ENCODE data around the gene SEMA6D.

SEMA6D gene

DNA sequence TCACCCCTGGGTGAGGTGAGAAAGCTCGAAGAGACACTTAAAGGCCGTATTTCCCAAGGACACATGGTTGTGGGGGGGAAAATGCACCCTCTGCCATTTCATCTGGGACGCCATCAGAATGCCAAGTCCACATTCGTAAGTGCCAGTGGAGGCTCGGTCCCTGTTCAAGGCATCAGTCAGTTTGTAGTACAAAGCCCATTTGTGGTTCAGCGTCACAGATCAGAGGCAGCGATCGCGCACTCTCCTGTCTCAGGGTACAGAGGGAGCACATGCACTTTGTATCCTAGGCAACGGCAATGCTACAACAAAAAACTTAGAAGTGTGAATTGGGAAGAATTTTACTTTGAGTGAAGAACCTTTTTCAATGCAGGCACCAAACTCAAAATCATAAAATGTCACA, 27.2 kb downstream of the SEMA6D start:
- DNase-seq, result no peak

DNA sequence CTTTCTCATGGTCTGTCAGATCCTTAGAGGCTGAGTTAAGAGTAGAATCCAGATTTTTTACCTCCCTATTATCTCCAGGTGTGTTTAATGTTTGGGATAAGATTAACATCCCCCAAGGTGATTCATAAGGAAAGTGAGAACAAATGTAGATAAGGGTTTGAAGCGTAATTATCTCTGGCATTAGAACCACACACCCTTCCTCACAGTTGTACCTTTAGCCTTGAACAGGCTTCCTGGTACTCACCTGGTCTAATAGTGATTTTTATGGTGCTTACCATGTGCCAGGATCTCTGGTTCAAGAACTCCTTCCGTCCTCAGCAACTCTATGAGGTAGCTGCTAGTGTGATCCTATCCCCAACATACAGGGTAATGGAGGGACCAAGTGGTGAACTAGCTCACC, 27.7 kb downstream of the SEMA6D start:
- DNase-seq, result no peak

GRCh38 chr15:47746516-47746915, 29.2 kb downstream of the SEMA6D start:
- DNase-seq, result no peak

- DNase-seq, result no peak
Measured at GRCh38 chr15:47750030-47750739, 32.9 kb downstream of the SEMA6D start.

DNA sequence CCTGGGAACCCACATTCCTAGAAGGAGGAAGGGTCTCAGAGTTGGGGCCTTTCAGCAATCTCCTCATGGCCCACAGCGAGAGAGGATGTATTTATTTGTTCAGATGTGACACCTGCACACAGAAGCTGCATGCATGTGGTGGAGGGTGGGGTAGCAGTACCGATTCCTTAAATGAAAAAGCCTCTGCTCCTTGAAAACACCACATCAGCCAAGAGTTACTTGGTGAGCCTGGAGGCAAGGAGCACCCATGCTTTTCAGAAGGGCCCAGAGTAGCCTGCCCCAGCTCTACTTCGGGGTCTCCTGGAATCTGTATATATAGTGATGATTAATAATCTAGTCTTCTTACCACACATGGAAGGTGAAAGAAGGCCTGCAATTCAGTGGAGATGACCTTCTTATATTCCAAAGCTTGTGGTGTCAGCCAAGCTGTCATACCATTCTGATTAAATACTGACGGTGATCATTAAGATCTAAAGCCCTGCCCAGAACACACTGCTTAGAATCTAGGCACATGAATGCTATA, 33.5 kb downstream of the SEMA6D start:
- DNase-seq, result no peak

GRCh38 chr15:47753591-47753990, 36.3 kb downstream of the SEMA6D start:
- DNase-seq, result no peak

DNA sequence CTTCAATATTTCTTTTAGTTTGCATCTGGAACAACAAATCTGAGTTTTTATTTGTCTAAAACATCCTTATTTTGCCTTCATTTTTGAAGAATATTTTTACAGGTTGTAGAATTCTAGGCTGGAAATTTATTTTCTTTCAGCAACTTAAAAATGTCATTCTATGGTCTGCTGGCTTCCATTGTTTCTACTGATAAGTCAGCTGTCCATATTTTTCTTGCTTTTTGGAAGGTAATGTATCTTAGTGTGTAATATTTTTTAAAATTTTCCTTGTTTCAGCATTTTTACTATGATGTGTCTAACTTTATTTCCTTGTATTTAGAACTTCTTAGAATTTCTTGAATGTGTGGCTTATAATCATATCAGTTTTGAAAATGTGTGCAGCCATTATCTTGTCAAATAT, 37.0 kb downstream of the SEMA6D start:
- DNase-seq, result no peak

DNA sequence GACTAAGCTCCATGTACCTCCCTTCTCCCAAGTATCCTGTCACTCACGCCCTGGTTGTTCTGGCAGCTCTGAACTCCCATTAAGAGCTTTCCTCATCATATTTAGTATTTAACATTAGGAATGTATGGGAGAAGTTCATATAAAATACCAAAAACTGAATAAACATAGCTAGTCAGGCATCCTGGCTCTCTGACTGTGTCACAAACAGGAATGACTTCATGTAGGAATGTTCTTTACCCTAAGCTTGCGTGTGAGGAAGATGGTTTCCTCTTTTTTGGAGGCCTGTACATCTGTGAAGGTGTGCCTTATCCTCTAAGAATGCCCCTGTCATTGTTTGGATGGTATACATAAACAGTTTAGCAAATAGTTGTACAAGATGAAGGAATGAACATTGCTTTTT, 38.6 kb downstream of the SEMA6D start:
- no peak for DNase-seq

DNA sequence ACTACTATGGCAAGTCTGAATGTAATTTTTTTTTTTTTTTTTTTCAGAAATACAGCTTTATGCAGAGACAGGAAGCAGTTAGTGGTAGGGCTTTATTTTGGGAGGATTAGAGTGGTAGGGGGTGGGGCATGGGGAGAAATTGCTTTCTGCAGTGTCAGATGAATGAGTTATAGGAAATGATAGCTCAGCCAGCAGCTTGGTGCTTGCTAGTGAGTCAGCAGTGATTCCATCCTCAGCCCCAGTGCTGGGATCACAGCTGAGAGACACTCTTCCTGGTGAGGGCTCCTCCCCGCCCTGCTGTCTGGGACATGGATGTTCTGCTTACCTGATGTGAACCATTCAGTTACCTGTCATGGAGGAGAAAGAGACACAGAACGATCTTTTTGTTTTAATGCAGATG, 39.6 kb downstream of the SEMA6D start:
- no peak for DNase-seq

DNA sequence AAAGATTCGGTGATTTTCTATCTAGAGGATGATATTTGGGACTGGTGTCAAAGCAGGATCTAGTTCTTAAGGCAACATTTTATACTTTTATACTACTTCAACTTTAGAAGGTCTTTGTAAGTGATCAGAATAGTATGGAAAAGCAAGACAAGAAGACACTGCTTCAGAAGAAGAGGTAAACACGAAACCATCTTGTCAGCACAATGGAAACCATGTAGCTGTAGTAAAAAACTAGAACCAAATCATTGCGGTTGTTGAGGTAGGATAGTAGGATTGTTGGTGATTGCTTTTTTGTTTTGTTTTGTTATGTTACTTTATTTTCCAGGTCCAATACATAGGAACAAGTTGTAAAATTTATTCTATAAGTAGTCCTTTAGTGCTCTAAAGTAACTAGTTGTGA, 40.0 kb downstream of the SEMA6D start:
- no peak for DNase-seq

GRCh38 chr15:47762621-47763020, 45.3 kb downstream of the SEMA6D start:
- DNase-seq, result no peak

GRCh38 chr15:47764666-47765065, 47.4 kb downstream of the SEMA6D start:
- no peak for DNase-seq

DNA sequence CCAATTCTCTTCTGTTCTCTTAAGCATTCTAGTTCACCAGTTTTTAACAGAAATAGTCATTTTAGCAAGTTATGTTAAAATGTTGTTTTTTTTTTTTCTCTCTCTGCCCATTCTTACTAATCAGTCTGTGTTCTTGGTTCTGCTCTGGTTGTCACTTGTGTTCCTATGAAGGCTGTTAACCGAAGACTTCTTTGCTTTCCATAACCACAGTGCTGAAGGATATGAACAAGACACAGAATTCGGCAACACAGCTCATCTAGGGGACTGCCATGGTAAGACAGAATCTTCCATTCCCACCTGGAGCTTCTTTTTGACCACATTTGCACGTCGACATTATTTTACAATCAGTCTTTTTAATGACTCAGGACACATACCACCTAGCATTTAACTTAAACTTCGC, 49.1 kb downstream of the SEMA6D start:
- no peak for DNase-seq

DNA sequence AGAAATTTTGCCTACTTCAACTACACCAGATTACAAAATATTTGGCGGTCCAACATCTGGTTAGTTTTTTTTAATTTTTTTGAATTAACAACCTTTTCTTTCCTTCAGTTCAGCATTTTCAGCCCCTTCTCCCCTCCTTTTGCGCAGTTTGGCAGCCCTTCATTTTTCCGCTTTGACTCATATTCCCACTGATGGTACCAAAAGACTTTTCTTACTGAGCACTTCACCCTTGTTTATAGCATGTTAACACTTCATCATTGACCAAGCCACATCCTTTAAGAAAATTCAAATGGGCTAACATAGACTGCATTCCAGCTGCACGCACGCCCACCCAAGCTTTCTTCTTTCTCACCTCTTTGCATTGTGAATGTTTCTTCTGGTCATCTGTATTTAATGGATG, 49.7 kb downstream of the SEMA6D start:
- DNase-seq, result no peak

- no peak for DNase-seq
Measured at GRCh38 chr15:47768735-47769134, 51.4 kb downstream of the SEMA6D start.

GRCh38 chr15:47769166-47769565, 51.9 kb downstream of the SEMA6D start:
- no peak for DNase-seq

DNA sequence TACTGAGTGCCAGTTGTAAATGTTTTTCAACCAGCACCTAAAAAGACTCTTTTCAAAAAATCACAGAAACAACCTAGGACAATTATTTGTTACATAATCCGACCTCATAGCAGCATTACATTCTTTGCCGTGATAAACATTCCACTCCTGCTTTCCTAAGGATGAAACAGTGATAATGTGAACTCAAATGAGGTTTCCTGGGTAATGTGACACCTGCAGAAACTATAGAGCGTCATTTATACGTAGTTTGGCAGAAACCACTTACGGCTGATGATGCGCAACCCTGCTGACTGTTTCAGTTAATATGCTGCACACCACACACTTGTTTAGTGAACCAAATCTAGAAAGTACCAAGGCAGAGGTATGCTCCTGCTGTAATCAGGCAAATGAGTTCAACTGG, 55.8 kb downstream of the SEMA6D start:
- no peak for DNase-seq

GRCh38 chr15:47778263-47778770, 61.0 kb downstream of the SEMA6D start:
- DNase-seq, result no peak

DNA sequence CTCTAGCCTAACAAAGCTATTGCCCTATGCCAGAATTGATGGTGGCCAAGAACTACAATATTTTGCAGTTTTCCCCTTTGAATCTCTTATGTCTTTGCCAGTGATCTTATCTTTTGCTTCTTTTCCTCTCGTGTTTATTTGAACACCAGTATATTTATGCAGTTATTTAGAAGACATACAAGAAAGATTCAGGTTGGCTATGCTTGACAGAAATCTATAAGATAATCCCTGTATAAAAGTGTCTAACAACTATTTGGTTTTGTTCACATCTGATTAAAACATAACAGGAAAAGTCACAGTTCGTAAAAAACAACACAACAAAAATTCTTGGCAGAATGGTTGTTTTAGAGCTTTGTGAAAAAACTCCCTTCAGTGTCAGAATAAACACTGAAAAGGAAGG, 63.7 kb downstream of the SEMA6D start:
- DNase-seq, result no peak

GRCh38 chr15:47781527-47781926, 64.2 kb downstream of the SEMA6D start:
- DNase-seq, result no peak

GRCh38 chr15:47784820-47785219, 67.5 kb downstream of the SEMA6D start:
- DNase-seq, result no peak

- no peak for DNase-seq
Measured at GRCh38 chr15:47786371-47786770, 69.1 kb downstream of the SEMA6D start.

DNA sequence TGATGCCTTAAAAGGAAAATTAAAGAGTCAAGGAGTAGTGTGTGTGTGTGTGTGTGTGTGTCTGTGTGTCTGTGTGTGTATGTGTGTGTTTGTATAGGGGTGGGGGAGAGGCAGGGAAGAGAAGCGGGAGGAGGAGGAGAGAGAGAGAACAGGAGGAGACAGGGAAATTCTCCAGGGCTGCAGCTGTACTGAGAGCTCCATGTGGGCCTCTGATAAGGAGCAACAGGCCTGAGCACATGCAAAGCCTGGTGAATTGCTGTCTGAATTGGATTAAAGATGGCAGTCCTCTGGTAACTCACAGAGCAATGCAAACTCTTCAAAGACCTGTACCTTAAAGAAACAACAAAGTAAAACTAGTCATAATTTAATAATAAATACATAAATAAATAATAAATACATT, 70.6 kb downstream of the SEMA6D start:
- no peak for DNase-seq

GRCh38 chr15:47788685-47789084, 71.4 kb downstream of the SEMA6D start:
- DNase-seq, result no peak

GRCh38 chr15:47791161-47791560, 73.9 kb downstream of the SEMA6D start:
- no peak for DNase-seq

All from inflammatory macrophage (primary cell).